Loucy (cell line): ENCODE results near the gene PALS2.

Experiments
- H2AFZ ChIP-seq: fragments of 200-600 bp; sonication (generic); 2 replicates; pipeline ENCODE4 v1.6.0; 2016; ENCODE audit warnings: antibody characterized with exemption, mild to moderate bottlenecking, low read length, moderate library complexity
- H3F3A ChIP-seq: fragments of 200-600 bp; 2 replicates; pipeline ENCODE4 v1.6.0; 2016; ENCODE audit warnings: antibody characterized with exemption, low read depth, mild to moderate bottlenecking
- H3K27me3 ChIP-seq: fragments of 200-600 bp; sonication (generic); 2 replicates; pipeline ENCODE4 v1.6.1; 2014; ENCODE audit warnings: low read length, mild to moderate bottlenecking; ENCODE audit not compliant: insufficient read depth, poor library complexity, severe bottlenecking
- H3K36me3 ChIP-seq: fragments of 200-600 bp; sonication (generic); 2 replicates; pipeline ENCODE4 v1.6.1; 2016; ENCODE audit warnings: low read length; ENCODE audit not compliant: insufficient read depth
- H3K4me1 ChIP-seq: fragments of 200-600 bp; sonication (generic); 2 replicates; pipeline ENCODE4 v1.5.1; 2014; ENCODE audit warnings: low read length, mild to moderate bottlenecking; ENCODE audit not compliant: insufficient read depth, poor library complexity, severe bottlenecking
- H3K4me2 ChIP-seq: fragments of 200-600 bp; sonication (generic); 2 replicates; pipeline ENCODE4 v1.6.0; 2014; ENCODE audit warnings: antibody characterized with exemption, low read length, low read depth, mild to moderate bottlenecking; ENCODE audit not compliant: poor library complexity, severe bottlenecking
- H3K4me3 ChIP-seq: fragments of 200-600 bp; sonication (generic); 2 replicates; pipeline ENCODE4 v1.5.1; 2014; ENCODE audit warnings: low read length, mild to moderate bottlenecking, mixed read lengths; ENCODE audit not compliant: poor library complexity, severe bottlenecking
- H3K79me2 ChIP-seq: fragments of 200-600 bp; sonication (generic); 2 replicates; pipeline ENCODE4 v1.6.1; 2014; ENCODE audit warnings: low read length; ENCODE audit not compliant: insufficient read depth
- H3K9ac ChIP-seq: fragments of 200-600 bp; sonication (generic); 2 replicates; pipeline ENCODE4 v1.6.0; 2014; ENCODE audit warnings: mild to moderate bottlenecking, low read depth, low read length, moderate library complexity; ENCODE audit not compliant: poor library complexity, severe bottlenecking
- H3K9me2 ChIP-seq: fragments of 200-600 bp; sonication (generic); replicated peaks from 2 replicates; pipeline ENCODE4 v1.6.1; 2016; ENCODE audit warnings: low read depth, low read length, mixed read lengths
- H3K9me3 ChIP-seq: fragments of 200-600 bp; sonication (generic); 2 replicates; pipeline ENCODE4 v1.6.1; 2014; ENCODE audit warnings: mild to moderate bottlenecking, antibody characterized with exemption, low read length, low read depth; ENCODE audit not compliant: insufficient read depth
- H4K20me1 ChIP-seq: fragments of 200-600 bp; sonication (generic); 2 replicates; pipeline ENCODE4 v1.6.0; 2014; ENCODE audit warnings: antibody characterized with exemption, low read length, mild to moderate bottlenecking; ENCODE audit not compliant: insufficient read depth, poor library complexity, severe bottlenecking
- CTCF ChIP-seq: fragments of 200-600 bp; sonication (generic); conservative IDR thresholded peaks from 2 replicates; pipeline ENCODE4 v1.5.1; 2014; ENCODE audit warnings: mild to moderate bottlenecking, antibody characterized with exemption, low read length
- EZH2phosphoT487 ChIP-seq: fragments of 200-600 bp; IDR thresholded peaks from 2 replicates; pipeline ENCODE4 v1.6.1; 2018; ENCODE audit warnings: antibody characterized with exemption, mild to moderate bottlenecking, moderate library complexity, borderline replicate concordance

The PALS2 gene

DNA sequence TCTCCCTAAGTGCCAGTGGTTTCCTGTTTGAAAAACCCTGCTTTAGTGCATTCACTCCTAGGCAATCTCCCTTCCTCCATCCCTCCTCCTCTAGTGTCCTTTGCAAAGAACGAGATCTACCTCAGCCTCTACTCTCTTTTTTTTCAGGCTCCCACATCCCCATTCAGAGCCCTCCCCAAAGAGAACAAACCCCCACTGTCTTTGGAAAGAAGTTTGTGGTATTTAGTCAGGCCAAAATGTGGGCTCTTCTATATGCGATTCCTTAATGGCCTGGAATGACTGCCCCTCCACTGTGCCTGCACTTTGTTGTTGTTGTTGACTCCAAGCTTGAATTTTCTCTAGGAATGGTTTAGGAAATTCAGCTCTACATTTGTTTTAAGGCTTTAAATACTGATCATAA lies 36.3 kb downstream of the PALS2 start:
- peaks cover 34% of the 10 kb centered on the region for H3K4me1 ChIP-seq

GRCh38 chr7:24611130-24611529 lies 37.9 kb downstream of the PALS2 start:
- no peak overlapping the region for H2AFZ ChIP-seq
- 0 out of 2 replicates have a peak, but pooled peaks cover 4% of the 10 kb centered on the region for H3K9me3 ChIP-seq
- H3K79me2 ChIP-seq, result peaks cover 48% of the 10 kb centered on the region; the same call in 1 of the 2 replicates
- TF ChIP-seq EZH2phosphoT487 (no peak), CTCF (no peak)
- no peak overlapping the region for H3K4me3 ChIP-seq
- H3K4me1 ChIP-seq, result peaks cover 34% of the 10 kb centered on the region
- H3K9me2 ChIP-seq, result no peaks in the 10 kb centered on the region
- H3K36me3 ChIP-seq, result no peaks in the 10 kb centered on the region
- no peaks in the 10 kb centered on the region for H3F3A ChIP-seq
- peaks cover 28% of the 10 kb centered on the region for H4K20me1 ChIP-seq
- H3K9ac ChIP-seq, result no peak overlapping the region
- H3K27me3 ChIP-seq, result no peaks in the 10 kb centered on the region
- peak overlapping the region; percentile 25 for H3K4me2 ChIP-seq

More for the DNA sequence above, 36.3 kb downstream of the PALS2 start:
- no peaks in the 10 kb centered on the region for H3K9me3 ChIP-seq
- H2AFZ ChIP-seq, result no peak overlapping the region
- H3F3A ChIP-seq, result no peaks in the 10 kb centered on the region
- no peaks in the 10 kb centered on the region for H3K9me2 ChIP-seq
- H3K4me3 ChIP-seq, result no peak overlapping the region
- peaks cover 28% of the 10 kb centered on the region for H4K20me1 ChIP-seq
- H3K79me2 ChIP-seq, result peaks cover 41% of the 10 kb centered on the region; the same call in 1 of the 2 replicates
- no peaks in the 10 kb centered on the region for H3K36me3 ChIP-seq
- no peaks in the 10 kb centered on the region for H3K27me3 ChIP-seq
- H3K4me2 ChIP-seq, result no peak overlapping the region
- no peak overlapping the region for H3K9ac ChIP-seq
- TF ChIP-seq CTCF (no peak), EZH2phosphoT487 (no peak)

DNA sequence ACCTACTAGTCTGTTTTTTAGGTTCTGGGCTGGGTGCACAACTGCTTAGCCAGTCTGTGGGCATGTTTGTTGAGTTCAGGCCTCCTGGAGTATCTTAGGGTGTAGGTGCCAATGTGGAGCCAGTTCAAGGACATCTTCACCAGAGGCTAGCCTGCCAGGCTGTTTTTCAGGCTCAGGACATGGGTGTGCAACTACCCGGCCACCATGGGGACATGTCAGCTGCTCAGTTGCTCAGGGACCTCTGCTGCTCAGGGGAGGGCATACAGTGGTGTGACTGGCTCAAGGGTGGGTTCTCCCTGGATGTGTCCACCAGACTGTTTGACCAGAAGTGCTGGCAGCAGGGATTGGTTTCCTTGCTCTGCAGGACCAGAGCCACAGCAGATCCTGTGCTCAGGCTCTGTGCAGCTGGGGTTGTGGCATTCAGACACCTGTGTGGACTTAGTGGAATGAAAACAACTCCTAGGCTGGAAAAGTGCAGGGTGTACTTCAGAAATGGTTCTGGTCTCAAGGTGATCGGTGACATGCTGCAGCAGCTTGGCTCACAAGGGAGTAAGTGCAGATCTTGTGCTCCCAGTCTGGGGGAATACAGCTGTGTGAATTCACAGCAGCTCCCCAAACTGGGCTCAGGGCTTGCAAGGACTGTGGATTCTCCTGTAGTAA lies 44.8 kb downstream of the PALS2 start:
- no peak overlapping the region for H3K9ac ChIP-seq
- no peaks in the 10 kb centered on the region for H3F3A ChIP-seq
- no peak for TF ChIP-seq EZH2phosphoT487
- no peaks in the 10 kb centered on the region for H3K36me3 ChIP-seq
- no peak overlapping the region for H3K4me2 ChIP-seq
- H3K27me3 ChIP-seq, result no peaks in the 10 kb centered on the region
- H3K79me2 ChIP-seq, result peaks cover 49% of the 10 kb centered on the region; the same call in 1 of the 2 replicates
- peaks cover 4% of the 10 kb centered on the region for H3K4me1 ChIP-seq
- H2AFZ ChIP-seq, result no peak overlapping the region
- 0 out of 2 replicates have a peak, but pooled peaks cover 11% of the 10 kb centered on the region for H3K9me3 ChIP-seq
- H3K4me3 ChIP-seq, result no peak overlapping the region
- H3K9me2 ChIP-seq, result no peaks in the 10 kb centered on the region
- no peaks in the 10 kb centered on the region for H4K20me1 ChIP-seq
